GM12878 (cell line): ENCODE data around the gene LTBP2. TPM values are rescaled to one million over a fixed set of nuclear protein-coding genes. Genes with fewer than 3 reads are reported as not detected.

Experiments
- ATAC-seq: fragments of 200-7000 bp; cut with Tn5 transposase; 3 replicates; pipeline ENCODE4 v1.9.1; 2020; ENCODE audit warnings: mild to moderate bottlenecking, moderate library complexity
- BruUV-seq: library from RNA; stranded (reverse); fragments of 400-500 nt; replicated peaks from 2 replicates; lab custom pipeline; 2021; lab: Mats Ljungman, UMichigan
- CTCF ChIA-PET: fragments of 300-600 bp; sonication (Branson Sonifier 250); formaldehyde crosslinking; extraction: SDS; loops from one replicate; lab custom pipeline; 2021; ENCODE audit warnings: inconsistent platforms; lab: Yijun Ruan, JAX
- POLR2A ChIA-PET: fragments of 350-600 bp; formaldehyde crosslinking; extraction: SDS; loops from one replicate; lab custom pipeline; 2021; ENCODE audit warnings: inconsistent platforms; lab: Charles Lee
- RAD21 ChIA-PET: fragments of 300-600 bp; sonication (Branson Sonifier 250); formaldehyde crosslinking; loops from one replicate; lab custom pipeline; 2023; ENCODE audit warnings: antibody characterized with exemption; ENCODE audit not compliant: unreplicated experiment; lab: Charles Lee
- SMC1A ChIA-PET: fragments of 300-600 bp; sonication (Branson Sonifier 250); formaldehyde crosslinking; loops from one replicate; lab custom pipeline; 2023; ENCODE audit not compliant: unreplicated experiment, uncharacterized antibody; lab: Charles Lee
- DNase-seq: peaks from one replicate; pipeline ENCODE4 v3.0.0-alpha.2; 2011; ENCODE audit warnings: low read depth, low spot score
- FAIRE-seq: peaks from 3 replicates; lab custom pipeline; 2011; peaks lifted over from hg19 to GRCh38; lab: Jason Lieb, UNC
- H2AFZ ChIP-seq: 2 replicates; pipeline ENCODE4 v1.6.0; 2011; ENCODE audit warnings: low read depth, low read length, control low read depth; ENCODE audit not compliant: control insufficient read depth
- H3K27ac ChIP-seq: 2 replicates; pipeline ENCODE4 v1.5.1; 2011; ENCODE audit warnings: control low read depth; ENCODE audit not compliant: control insufficient read depth, insufficient read depth
- H3K27me3 ChIP-seq, 2 experiments: replicated peaks in 1 of 2; 2 replicates each; pipeline versions ENCODE4 v1.6.0 to v1.6.1; 2011; ENCODE audit warnings: low read length in 1 of 2; ENCODE audit not compliant: control insufficient read depth in 2 of 2, insufficient read depth in 2 of 2
- H3K36me3 ChIP-seq, 2 experiments: 2 replicates each; pipeline ENCODE4 v1.5.1; 2011; ENCODE audit warnings: low read length in 1 of 2; ENCODE audit not compliant: control insufficient read depth in 2 of 2, insufficient read depth in 2 of 2
- H3K4me1 ChIP-seq: 2 replicates; pipeline ENCODE4 v1.6.1; 2011; ENCODE audit warnings: mild to moderate bottlenecking, low read length, moderate library complexity, mixed read lengths; ENCODE audit not compliant: control insufficient read depth, insufficient read depth
- H3K4me2 ChIP-seq: 2 replicates; pipeline ENCODE4 v1.6.0; 2011; ENCODE audit warnings: control low read depth; ENCODE audit not compliant: control insufficient read depth, insufficient read depth
- H3K4me3 ChIP-seq: fragments of 200-600 bp; sonication (generic); 2 replicates; pipeline ENCODE4 v1.5.1; 2016
- H3K79me2 ChIP-seq: 2 replicates; pipeline ENCODE4 v1.6.0; 2011; ENCODE audit warnings: low read length; ENCODE audit not compliant: control insufficient read depth, insufficient read depth
- H3K9ac ChIP-seq: 2 replicates; pipeline ENCODE4 v1.8.0; 2011; ENCODE audit warnings: low read length, control low read depth, mixed read lengths; ENCODE audit not compliant: control insufficient read depth, insufficient read depth
- H3K9me3 ChIP-seq: replicated peaks from 3 replicates; pipeline ENCODE4 v1.5.1; 2011; ENCODE audit warnings: mild to moderate bottlenecking, low read length; ENCODE audit not compliant: control insufficient read depth, insufficient read depth
- H4K20me1 ChIP-seq: 2 replicates; pipeline ENCODE4 v1.6.0; 2011; ENCODE audit not compliant: control insufficient read depth, insufficient read depth
- BRCA1 ChIP-seq: IDR thresholded peaks from 2 replicates; pipeline ENCODE4 v1.6.1; 2011; ENCODE audit warnings: low read depth, low read length, improper control_type of control experiment
- CHD2 ChIP-seq: IDR thresholded peaks from 2 replicates; pipeline ENCODE4 v1.6.1; 2011; ENCODE audit warnings: low read depth, low read length, improper control_type of control experiment, borderline replicate concordance
- FOXK2 ChIP-seq: fragments of 450-650 bp; IDR thresholded peaks from 2 replicates; pipeline ENCODE4 v1.6.1; 2017; ENCODE audit warnings: mild to moderate bottlenecking, moderate library complexity
- HDGF ChIP-seq: fragments of 450-650 bp; IDR thresholded peaks from 2 replicates; pipeline ENCODE4 v1.6.1; 2016; ENCODE audit warnings: antibody characterized with exemption
- IRF5 ChIP-seq: fragments of 450-650 bp; IDR thresholded peaks from 2 replicates; pipeline ENCODE4 v1.6.1; 2017; ENCODE audit warnings: borderline replicate concordance
- KAT2A ChIP-seq: conservative IDR thresholded peaks from 2 replicates; pipeline ENCODE4 v1.6.1; 2011; ENCODE audit warnings: low read depth, low read length; ENCODE audit not compliant: control insufficient read depth
- LARP7 ChIP-seq: fragments of 450-650 bp; IDR thresholded peaks from 2 replicates; pipeline ENCODE4 v1.6.1; 2017; ENCODE audit warnings: mild to moderate bottlenecking
- MTA2 ChIP-seq: fragments of 450-650 bp; IDR thresholded peaks from 2 replicates; pipeline ENCODE4 v1.6.1; 2016; ENCODE audit warnings: low read depth, mild to moderate bottlenecking, moderate library complexity
- SIX5 ChIP-seq: IDR thresholded peaks from 2 replicates; pipeline ENCODE4 v1.6.1; 2011; ENCODE audit warnings: mild to moderate bottlenecking, low read depth, low read length, moderate library complexity; ENCODE audit not compliant: severe bottlenecking
- YBX1 ChIP-seq: fragments of 450-650 bp; IDR thresholded peaks from 2 replicates; pipeline ENCODE4 v1.6.1; 2016; ENCODE audit warnings: antibody characterized with exemption
- ZNF207 ChIP-seq: fragments of 450-650 bp; IDR thresholded peaks from 2 replicates; pipeline ENCODE4 v1.6.1; 2014; ENCODE audit warnings: antibody characterized with exemption, mild to moderate bottlenecking, borderline replicate concordance
- ZSCAN29 ChIP-seq: fragments of 450-650 bp; IDR thresholded peaks from 2 replicates; pipeline ENCODE4 v1.6.1; 2017; ENCODE audit warnings: mild to moderate bottlenecking, moderate library complexity
- WGBS: methylation state at CpG from one replicate; pipeline ENCODE4 v1.1.6; 2016; ENCODE audit warnings: low lambda C conversion rate; ENCODE audit not compliant: insufficient replicate concordance, insufficient coverage; ENCODE audit errors: missing lambda C conversion rate; 5-methylcytosine and 5-hydroxymethylcytosine counted together
- in situ Hi-C: fragments of 300-500 bp; cut with MboI; formaldehyde crosslinking; loops from 9 replicates; pipeline ENCODE4 v1.14.3; 2018; ENCODE audit warnings: mixed read lengths
- intact Hi-C: fragments of 100-400 bp; cut with micrococcal nuclease; formaldehyde crosslinking; loops from one replicate; pipeline ENCODE4 v1.14.2; 2022; ENCODE audit not compliant: unreplicated experiment
- polyA plus RNA-seq, 11 experiments: library from polyadenylated mRNA; depleted of rRNA in 4 of 11; unstranded in 6 of 11; stranded (reverse) in 5 of 11; fragments of >200 nt; fragmentation: Nextera tagmentation in 4 of 11; fragmentation: Illumina TruSeq in 1 of 11; extraction: Ambion mirVana in 4 of 11; extraction: Trizol in 1 of 11; gene quantifications; 1 replicate in 1 of 11; 2 replicates in 10 of 11; pipeline versions ENCODE4 v1.2.1 to v1.2.3, GENCODE V29; 2011 to 2016; ENCODE audit warnings: inconsistent platforms in 2 of 11, missing spikeins in 2 of 11, low read depth in 1 of 11
- total RNA-seq, 4 experiments: library from RNA; depleted of rRNA in 3 of 4; stranded (reverse); fragments of >200 nt in 3 of 4; fragmentation: Illumina TruSeq in 1 of 4; extraction: Trizol in 1 of 4; gene quantifications; 2 replicates each; pipeline versions ENCODE4 v1.2.1 to v1.2.3, GENCODE V29; 2013 to 2021
- TF ChIP-seq, protein P1 (sequence below): fragments of 450-650 bp; IDR thresholded peaks from 2 replicates; pipeline ENCODE4 v1.6.1; 2017; ENCODE audit warnings: antibody characterized with exemption, mild to moderate bottlenecking, moderate library complexity

The LTBP2 gene
- total and polyA plus RNA-seq, 10 of the 15 experiments (the other 5 are each of a cell fraction or from before 2014, with no cell fraction given) = 0.03 to 0.23 (median 0.06) TPM; not detected in 1

GRCh38 chr14:74507085-74507484 is 105.0 kb downstream of the LTBP2 start:
- ChIA-PET CTCF (no interaction called here), POLR2A (no interaction called here)

GRCh38 chr14:74506411-74506851 is 105.6 kb downstream of the LTBP2 start:
- Histone ChIP-seq H3K27me3 (no peaks in the 10 kb centered on the region; a peak in 1 of 4 replicates), H3K4me3 (no peak overlapping the region), H3K79me2 (no peaks in the 10 kb centered on the region), H2AFZ (no peak overlapping the region), H3K36me3 (no peaks in the 10 kb centered on the region), H3K9ac (no peak overlapping the region), H3K4me2 (no peak overlapping the region), H3K27ac (no peak overlapping the region), H4K20me1 (no peaks in the 10 kb centered on the region), H3K4me1 (no peaks in the 10 kb centered on the region), H3K9me3 (no peaks in the 10 kb centered on the region)
- WGBS = 29% methylated on average over 13 of the region's 13 CpGs
- ChIA-PET SMC1A (no interaction called here), POLR2A (no interaction called here), RAD21 (no interaction called here), CTCF (no interaction called here)
- ATAC-seq (no peak), FAIRE-seq (no peak), DNase-seq (no peak)
- intact Hi-C loops = no loop called here
- in situ Hi-C loops = no loop called here
- BruUV-seq = no TSS peak
- TF ChIP-seq BRCA1 = no peak
- no peak for TF ChIP-seq YBX1
- TF ChIP-seq ZNF207 = no peak
- no peak for TF ChIP-seq SIX5
- TF ChIP-seq HDGF = no peak
- TF ChIP-seq LARP7 = no peak
- TF ChIP-seq CHD2 = no peak
- no peak for TF ChIP-seq IRF5
- TF ChIP-seq KAT2A = no peak
- no peak for TF ChIP-seq ZSCAN29
- TF ChIP-seq, protein P1, sequence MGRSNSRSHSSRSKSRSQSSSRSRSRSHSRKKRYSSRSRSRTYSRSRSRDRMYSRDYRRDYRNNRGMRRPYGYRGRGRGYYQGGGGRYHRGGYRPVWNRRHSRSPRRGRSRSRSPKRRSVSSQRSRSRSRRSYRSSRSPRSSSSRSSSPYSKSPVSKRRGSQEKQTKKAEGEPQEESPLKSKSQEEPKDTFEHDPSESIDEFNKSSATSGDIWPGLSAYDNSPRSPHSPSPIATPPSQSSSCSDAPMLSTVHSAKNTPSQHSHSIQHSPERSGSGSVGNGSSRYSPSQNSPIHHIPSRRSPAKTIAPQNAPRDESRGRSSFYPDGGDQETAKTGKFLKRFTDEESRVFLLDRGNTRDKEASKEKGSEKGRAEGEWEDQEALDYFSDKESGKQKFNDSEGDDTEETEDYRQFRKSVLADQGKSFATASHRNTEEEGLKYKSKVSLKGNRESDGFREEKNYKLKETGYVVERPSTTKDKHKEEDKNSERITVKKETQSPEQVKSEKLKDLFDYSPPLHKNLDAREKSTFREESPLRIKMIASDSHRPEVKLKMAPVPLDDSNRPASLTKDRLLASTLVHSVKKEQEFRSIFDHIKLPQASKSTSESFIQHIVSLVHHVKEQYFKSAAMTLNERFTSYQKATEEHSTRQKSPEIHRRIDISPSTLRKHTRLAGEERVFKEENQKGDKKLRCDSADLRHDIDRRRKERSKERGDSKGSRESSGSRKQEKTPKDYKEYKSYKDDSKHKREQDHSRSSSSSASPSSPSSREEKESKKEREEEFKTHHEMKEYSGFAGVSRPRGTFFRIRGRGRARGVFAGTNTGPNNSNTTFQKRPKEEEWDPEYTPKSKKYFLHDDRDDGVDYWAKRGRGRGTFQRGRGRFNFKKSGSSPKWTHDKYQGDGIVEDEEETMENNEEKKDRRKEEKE = no peak
- no peak for TF ChIP-seq FOXK2

More at GRCh38 chr14:74507085-74507484, 105.0 kb downstream of the LTBP2 start:
- TF ChIP-seq MTA2 = no peak
- TF ChIP-seq, all 136 proteins: peak for 0
- intact Hi-C loops = no loop called here
- in situ Hi-C loops = no loop called here
- DNase-seq = no peak
- Histone ChIP-seq H2AFZ (no peak overlapping the region), H3K4me2 (no peak overlapping the region), H3K4me3 (no peak overlapping the region), H3K9me3 (no peaks in the 10 kb centered on the region), H3K27me3 (no peaks in the 10 kb centered on the region; a peak in 1 of 4 replicates), H3K9ac (no peak overlapping the region), H4K20me1 (no peaks in the 10 kb centered on the region), H3K36me3 (no peaks in the 10 kb centered on the region), H3K4me1 (no peaks in the 10 kb centered on the region), H3K79me2 (no peaks in the 10 kb centered on the region), H3K27ac (no peak overlapping the region)
- 45% methylated on average over 8 of the region's 8 CpGs for WGBS
- no peak for FAIRE-seq
- no peak for ATAC-seq
- ChIA-PET RAD21 (no interaction called here), SMC1A (no interaction called here)
- BruUV-seq = no TSS peak
